ENCODE data around the gene BECN2. TPM values are rescaled to one million over a fixed set of nuclear protein-coding genes. Genes with fewer than 3 reads are reported as not detected.

Gene BECN2, protein sequence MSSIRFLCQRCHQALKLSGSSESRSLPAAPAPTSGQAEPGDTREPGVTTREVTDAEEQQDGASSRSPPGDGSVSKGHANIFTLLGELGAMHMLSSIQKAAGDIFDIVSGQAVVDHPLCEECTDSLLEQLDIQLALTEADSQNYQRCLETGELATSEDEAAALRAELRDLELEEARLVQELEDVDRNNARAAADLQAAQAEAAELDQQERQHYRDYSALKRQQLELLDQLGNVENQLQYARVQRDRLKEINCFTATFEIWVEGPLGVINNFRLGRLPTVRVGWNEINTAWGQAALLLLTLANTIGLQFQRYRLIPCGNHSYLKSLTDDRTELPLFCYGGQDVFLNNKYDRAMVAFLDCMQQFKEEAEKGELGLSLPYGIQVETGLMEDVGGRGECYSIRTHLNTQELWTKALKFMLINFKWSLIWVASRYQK
- total RNA-seq: not detected

DNA sequence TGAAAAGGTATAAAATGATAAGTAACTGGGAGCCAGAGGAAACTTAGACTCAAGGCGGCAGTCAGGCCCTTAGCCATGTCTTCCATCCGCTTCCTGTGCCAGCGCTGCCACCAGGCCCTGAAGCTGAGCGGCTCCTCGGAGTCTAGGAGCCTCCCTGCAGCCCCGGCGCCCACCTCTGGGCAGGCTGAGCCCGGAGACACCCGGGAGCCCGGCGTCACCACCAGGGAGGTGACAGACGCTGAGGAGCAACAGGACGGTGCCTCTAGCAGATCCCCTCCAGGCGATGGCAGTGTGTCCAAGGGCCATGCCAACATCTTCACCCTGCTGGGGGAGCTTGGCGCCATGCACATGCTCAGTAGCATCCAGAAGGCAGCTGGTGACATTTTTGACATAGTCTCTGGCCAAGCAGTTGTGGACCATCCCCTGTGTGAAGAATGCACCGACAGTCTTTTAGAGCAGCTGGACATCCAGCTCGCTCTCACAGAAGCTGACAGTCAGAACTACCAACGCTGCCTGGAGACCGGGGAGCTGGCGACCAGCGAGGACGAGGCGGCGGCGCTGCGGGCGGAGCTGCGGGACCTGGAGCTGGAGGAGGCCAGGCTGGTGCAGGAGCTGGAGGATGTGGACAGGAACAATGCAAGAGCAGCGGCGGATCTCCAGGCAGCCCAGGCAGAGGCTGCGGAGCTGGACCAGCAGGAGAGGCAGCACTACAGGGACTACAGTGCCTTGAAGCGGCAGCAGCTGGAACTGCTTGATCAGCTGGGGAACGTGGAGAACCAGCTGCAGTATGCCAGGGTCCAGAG is at the start of gene BECN2:
Gene BECN2, plus strand, starts transcription at position 76 of the 803 bp plus-strand sequence. Its CDS starts 0 bp downstream, at position 76.
- no peak for ATAC-seq (ENCODE audit: low FRiP score)
- DNase-seq (ENCODE audit: low spot score): no peak
- TF ChIP-seq, protein P1, sequence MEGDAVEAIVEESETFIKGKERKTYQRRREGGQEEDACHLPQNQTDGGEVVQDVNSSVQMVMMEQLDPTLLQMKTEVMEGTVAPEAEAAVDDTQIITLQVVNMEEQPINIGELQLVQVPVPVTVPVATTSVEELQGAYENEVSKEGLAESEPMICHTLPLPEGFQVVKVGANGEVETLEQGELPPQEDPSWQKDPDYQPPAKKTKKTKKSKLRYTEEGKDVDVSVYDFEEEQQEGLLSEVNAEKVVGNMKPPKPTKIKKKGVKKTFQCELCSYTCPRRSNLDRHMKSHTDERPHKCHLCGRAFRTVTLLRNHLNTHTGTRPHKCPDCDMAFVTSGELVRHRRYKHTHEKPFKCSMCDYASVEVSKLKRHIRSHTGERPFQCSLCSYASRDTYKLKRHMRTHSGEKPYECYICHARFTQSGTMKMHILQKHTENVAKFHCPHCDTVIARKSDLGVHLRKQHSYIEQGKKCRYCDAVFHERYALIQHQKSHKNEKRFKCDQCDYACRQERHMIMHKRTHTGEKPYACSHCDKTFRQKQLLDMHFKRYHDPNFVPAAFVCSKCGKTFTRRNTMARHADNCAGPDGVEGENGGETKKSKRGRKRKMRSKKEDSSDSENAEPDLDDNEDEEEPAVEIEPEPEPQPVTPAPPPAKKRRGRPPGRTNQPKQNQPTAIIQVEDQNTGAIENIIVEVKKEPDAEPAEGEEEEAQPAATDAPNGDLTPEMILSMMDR (IDR thresholded peaks at IDR 0.05): no peak

DNA sequence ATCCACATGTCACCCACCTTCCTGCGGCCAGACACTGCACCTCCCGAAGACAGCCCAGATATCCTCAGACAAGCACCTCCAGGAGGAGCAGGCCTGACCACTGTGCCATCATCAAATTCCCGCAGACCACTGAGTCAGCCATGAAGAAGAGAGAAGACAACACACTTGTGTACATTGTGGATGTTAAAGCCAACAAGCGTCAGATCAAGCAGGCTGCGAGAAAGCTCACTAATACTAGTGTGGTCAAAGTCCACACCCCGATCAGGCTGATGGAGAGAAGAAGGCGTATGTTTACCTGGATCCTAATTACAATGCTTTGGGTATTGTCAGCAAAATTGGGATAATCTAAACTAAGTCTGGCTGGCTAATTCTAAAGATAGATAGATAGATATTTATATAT is 41.4 kb upstream of the BECN2 start:
- ATAC-seq (ENCODE audit: low FRiP score): no peak
- no peak for DNase-seq (ENCODE audit: low spot score)
- TF ChIP-seq, protein P1 (IDR thresholded peaks at IDR 0.05): no peak

DNA sequence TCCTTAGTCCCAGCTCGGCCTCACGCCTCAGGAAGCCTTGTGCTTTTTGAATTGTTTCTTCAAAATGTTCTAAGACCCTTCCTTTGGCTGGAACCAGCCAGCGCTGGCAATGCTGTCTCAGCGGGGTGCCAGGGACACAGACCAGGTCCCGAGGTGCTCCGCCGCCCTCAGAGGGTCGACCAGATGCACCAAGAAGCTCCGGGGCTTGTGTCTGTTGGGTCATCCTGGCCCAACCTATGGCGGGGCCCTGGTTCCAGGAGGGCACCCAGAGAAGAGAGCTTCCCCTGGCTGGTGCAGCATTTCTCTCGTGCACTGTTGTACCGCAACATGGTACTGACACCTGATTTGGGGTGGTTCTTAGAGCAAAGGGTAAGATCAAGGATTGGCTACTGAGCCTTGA is 40.1 kb upstream of the BECN2 start:
- TF ChIP-seq, protein P1 (IDR thresholded peaks at IDR 0.05): no peak
- ATAC-seq (ENCODE audit: low FRiP score) (no peak), DNase-seq (ENCODE audit: low spot score) (no peak)

DNA sequence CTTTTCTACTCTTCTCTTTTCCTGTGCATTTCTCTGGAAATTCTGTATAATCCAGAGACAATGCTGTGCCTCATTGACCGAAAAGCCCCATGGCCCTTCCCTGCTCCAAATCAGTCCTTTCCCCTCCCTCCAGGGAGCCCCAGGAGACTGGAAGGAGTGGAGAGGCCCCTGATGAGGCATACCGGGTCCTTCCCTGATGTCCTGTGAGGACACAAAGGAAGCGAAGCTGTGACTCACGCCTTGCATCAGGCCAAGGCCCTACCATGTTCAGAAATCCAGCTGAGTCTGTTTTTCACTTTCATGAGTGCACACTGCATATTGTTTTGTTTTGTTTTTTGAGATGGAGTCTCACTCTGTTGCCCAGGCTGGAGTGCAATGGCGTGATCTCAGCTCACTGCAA is 38.7 kb upstream of the BECN2 start:
- TF ChIP-seq, protein P1 (IDR thresholded peaks at IDR 0.05): no peak
- ATAC-seq (ENCODE audit: low FRiP score) (no peak), DNase-seq (ENCODE audit: low spot score) (no peak)

DNA sequence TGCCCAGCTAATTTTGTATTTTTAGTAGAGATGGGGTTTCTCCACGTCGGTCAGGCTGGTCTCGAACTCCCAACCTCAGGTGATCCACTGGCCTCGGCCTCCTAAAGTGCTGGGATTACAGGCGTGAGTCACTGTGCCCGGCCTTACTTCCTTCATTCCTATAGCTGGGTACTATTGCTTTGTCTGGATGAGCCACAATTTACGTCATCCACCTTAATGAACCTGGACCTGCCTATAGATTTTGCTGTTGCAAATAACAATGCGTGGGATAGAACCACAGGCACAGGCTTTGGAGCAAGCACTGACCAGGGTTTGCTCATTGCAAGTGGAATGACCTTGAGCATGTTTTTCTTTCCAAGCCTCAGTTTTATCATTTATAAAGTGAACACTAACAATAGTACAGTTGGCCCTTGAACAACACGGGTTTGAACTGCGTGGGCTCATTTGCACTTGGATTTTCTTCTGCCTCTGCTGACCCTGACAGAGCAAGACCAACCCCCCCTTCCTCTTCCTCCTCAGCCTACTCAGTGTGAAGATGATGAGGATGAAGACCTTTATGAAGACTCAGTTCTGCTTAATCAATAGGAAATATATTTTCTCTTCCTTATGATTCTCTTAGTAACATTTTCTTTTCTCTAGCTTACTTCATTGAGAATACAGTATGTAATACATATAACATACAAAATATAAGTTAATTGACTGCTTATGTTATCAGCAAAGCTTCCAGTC is 33.3 kb upstream of the BECN2 start:
- DNase-seq (ENCODE audit: low spot score): no peak
- ATAC-seq (ENCODE audit: low FRiP score): no peak
- TF ChIP-seq, protein P1 (IDR thresholded peaks at IDR 0.05): no peak

DNA sequence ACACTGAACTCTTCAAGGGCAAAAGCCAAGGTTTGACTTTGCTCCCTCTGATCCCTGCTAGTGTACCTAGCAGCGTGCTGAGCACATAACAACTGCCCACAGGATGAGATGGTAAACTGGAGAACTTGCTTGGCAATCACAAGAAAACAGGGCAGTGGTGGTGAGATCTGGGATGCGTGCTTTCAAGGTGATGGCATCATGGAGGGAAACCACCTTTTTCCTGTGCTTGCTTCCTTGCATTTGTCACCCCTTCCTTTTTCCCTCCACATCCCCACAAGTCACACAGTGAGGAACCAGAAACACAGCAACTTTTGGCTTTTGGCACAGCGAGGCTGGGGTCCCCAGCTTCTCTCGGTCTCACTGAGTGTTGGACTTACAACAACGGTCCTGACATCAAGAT is 31.4 kb upstream of the BECN2 start:
- TF ChIP-seq, protein P1 (IDR thresholded peaks at IDR 0.05): no peak
- ATAC-seq (ENCODE audit: low FRiP score): no peak
- DNase-seq (ENCODE audit: low spot score): no peak
